Type B pancreatic cell (in vitro differentiated cells): Measurements from ENCODE around the gene PLP2. TPM values are rescaled to one million over a fixed set of nuclear protein-coding genes. Genes with fewer than 3 reads are reported as not detected.
"Not testable (repeated sequence)": the region's sequence is repeated elsewhere in the genome, so short reads cannot be mapped to it uniquely, and the experiment has no call there.

Experiments
- DNase-seq: peaks from one replicate; pipeline ENCODE4 v3.0.0; 2021; ENCODE audit warnings: mixed read lengths; ENCODE audit not compliant: unreplicated experiment; ENCODE audit errors: extremely low spot score
- H3K27ac Mint-ChIP-seq: 2 replicates; pipeline ENCODE4 v1.8.0; 2021; ENCODE audit warnings: mild to moderate bottlenecking, mixed read lengths
- H3K27me3 Mint-ChIP-seq: 2 replicates; pipeline ENCODE4 v1.8.0; 2021; ENCODE audit warnings: mixed read lengths
- H3K36me3 Mint-ChIP-seq: 2 replicates; pipeline ENCODE4 v1.8.0; 2021; ENCODE audit warnings: mixed read lengths
- H3K4me1 Mint-ChIP-seq: one replicate; pipeline ENCODE4 v1.8.0; 2021; ENCODE audit warnings: mixed read lengths; ENCODE audit not compliant: unreplicated experiment
- H3K4me3 Mint-ChIP-seq: 2 replicates; pipeline ENCODE4 v1.8.0; 2021; ENCODE audit warnings: mild to moderate bottlenecking, mixed read lengths
- H3K9me3 Mint-ChIP-seq: 2 replicates; pipeline ENCODE4 v1.8.0; 2021; ENCODE audit warnings: mixed read lengths
- CTCF ChIP-seq: fragments of 200-600 bp; sonication (generic); conservative IDR thresholded peaks from 2 replicates; pipeline ENCODE4 v1.5.0; 2021; ENCODE audit warnings: antibody characterized with exemption, mild to moderate bottlenecking
- total RNA-seq: library from RNA; stranded (reverse); gene quantifications from 2 replicates; pipeline ENCODE4 v1.2.1, GENCODE V29; 2021; ENCODE audit warnings: low replicate concordance

The PLP2 gene
- total RNA-seq, 1 donor from 2014 or later = 28.2 TPM

- H3K9me3 Mint-ChIP-seq = peaks cover 14% of the 10 kb centered on the region
- no peaks in the 10 kb centered on the region for H3K27me3 Mint-ChIP-seq
- TF ChIP-seq CTCF = no peak
- H3K36me3 Mint-ChIP-seq = peaks cover 8% of the 10 kb centered on the region
- no peak for DNase-seq
- no peak overlapping the region for H3K4me3 Mint-ChIP-seq
- H3K27ac Mint-ChIP-seq = no peak overlapping the region
- no peaks in the 10 kb centered on the region for H3K4me1 Mint-ChIP-seq
Measured at GRCh38 chrX:49139713-49140112, 32.0 kb upstream of the PLP2 start.

- not testable (repeated sequence) for H3K4me3 Mint-ChIP-seq, H3K9me3 Mint-ChIP-seq, H3K27me3 Mint-ChIP-seq, H3K4me1 Mint-ChIP-seq, DNase-seq, H3K36me3 Mint-ChIP-seq, H3K27ac Mint-ChIP-seq
- TF ChIP-seq CTCF = peak; percentile 54
Measured at GRCh38 chrX:49142264-49142663, 29.4 kb upstream of the PLP2 start.

DNA sequence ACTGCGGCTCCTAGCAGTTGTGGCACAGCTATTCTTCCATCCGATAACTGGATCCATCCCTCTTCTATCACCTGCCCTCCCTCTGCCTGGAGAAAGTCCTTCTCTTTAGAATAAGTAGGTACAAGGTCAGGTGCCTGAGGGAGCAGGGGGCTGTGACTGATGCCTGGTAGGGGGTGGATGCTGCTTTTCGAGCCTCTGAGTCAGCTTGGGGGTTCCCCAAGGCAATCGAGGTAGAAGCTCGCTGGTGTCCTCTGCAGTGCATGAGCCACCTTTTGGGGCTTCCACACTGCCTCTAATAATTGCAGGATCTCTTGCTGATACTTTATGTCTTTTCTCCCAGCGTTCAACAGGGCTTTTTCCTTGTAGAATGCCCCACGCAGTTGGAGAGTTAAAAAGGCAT is 28.5 kb upstream of the PLP2 start:
- not testable (repeated sequence) for H3K9me3 Mint-ChIP-seq, DNase-seq, H3K27ac Mint-ChIP-seq, H3K36me3 Mint-ChIP-seq, H3K27me3 Mint-ChIP-seq, H3K4me3 Mint-ChIP-seq, H3K4me1 Mint-ChIP-seq

GRCh38 chrX:49147282-49147681 is 24.4 kb upstream of the PLP2 start:
- no peak for TF ChIP-seq CTCF
- Mint-ChIP-seq H3K27ac (no peak overlapping the region), H3K4me1 (no peaks in the 10 kb centered on the region), H3K36me3 (peaks cover 4% of the 10 kb centered on the region), H3K9me3 (no peaks in the 10 kb centered on the region), H3K27me3 (no peaks in the 10 kb centered on the region), H3K4me3 (no peak overlapping the region)
- DNase-seq = no peak

DNA sequence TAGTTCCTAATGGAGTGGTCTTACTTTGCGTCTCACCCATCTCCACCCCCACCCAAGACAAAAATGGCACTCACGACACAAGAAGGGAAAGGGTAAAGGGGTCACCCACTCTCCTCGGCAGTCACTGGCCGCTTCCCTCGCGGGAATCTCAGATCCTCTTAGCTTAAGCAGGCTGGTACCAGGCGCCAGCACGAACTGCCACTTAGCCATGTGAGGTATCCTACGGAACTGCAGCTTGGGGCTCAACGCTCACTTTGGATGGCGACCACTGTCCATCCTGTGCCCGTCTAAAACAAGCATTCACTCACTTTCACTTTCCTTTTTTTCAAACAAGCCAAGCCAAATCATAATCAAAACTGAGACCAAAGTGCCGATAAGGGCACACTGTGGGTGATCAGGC is 23.8 kb upstream of the PLP2 start:
- Mint-ChIP-seq H3K27me3 (no peaks in the 10 kb centered on the region), H3K36me3 (peaks cover 4% of the 10 kb centered on the region), H3K27ac (no peak overlapping the region), H3K9me3 (no peaks in the 10 kb centered on the region), H3K4me3 (no peak overlapping the region), H3K4me1 (no peaks in the 10 kb centered on the region)
- DNase-seq = no peak
- no peak for TF ChIP-seq CTCF

- not testable (repeated sequence) for H3K9me3 Mint-ChIP-seq, H3K27me3 Mint-ChIP-seq, H3K4me1 Mint-ChIP-seq, H3K36me3 Mint-ChIP-seq, DNase-seq, H3K4me3 Mint-ChIP-seq
- H3K27ac Mint-ChIP-seq = peak overlapping the region; percentile 84
Measured at GRCh38 chrX:49148390-49149100, 23.2 kb upstream of the PLP2 start.

GRCh38 chrX:49149291-49149690 is 22.4 kb upstream of the PLP2 start:
- not testable (repeated sequence) for H3K4me1 Mint-ChIP-seq, H3K27me3 Mint-ChIP-seq, H3K4me3 Mint-ChIP-seq, DNase-seq, H3K9me3 Mint-ChIP-seq, H3K36me3 Mint-ChIP-seq
- H3K27ac Mint-ChIP-seq = peak overlapping the region; percentile 84
